Occipital lobe (tissue), 2 donors: Measurements from ENCODE around the gene INTS12. TPM values are rescaled to one million over a fixed set of nuclear protein-coding genes. Genes with fewer than 3 reads are reported as not detected.

ENCODE experiments used
- DNase-seq: peaks from one replicate; lab custom pipeline; 2025; lab: John Stamatoyannopoulos, UW
- total RNA-seq: library from RNA; depleted of rRNA; stranded (reverse); fragments of >200 nt; gene quantifications from one replicate; pipeline ENCODE4 v1.2.3, GENCODE V29; 2014

INTS12 gene
- total RNA-seq, 1 donor from 2014 or later = 26.5 TPM

DNA sequence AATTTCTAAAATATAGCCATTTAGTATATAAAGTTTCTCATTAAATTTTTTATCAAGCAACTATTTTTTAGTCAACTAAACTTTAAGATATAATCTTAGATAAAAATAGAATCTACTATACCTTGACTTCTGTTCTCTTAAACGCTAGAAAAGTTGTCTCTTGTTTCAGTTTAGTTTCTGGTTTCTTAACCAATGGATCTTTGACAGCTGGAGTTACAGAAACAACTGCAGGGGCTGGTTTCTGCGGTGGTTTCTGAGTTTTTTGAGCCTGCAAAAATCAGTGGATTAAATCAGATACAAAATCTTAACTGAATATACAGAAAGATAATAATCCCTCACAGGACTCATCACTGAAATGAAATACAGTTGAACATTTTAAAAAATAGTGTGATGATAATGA, 21.9 kb downstream of the INTS12 start:
- DNase-seq = no peak

DNA sequence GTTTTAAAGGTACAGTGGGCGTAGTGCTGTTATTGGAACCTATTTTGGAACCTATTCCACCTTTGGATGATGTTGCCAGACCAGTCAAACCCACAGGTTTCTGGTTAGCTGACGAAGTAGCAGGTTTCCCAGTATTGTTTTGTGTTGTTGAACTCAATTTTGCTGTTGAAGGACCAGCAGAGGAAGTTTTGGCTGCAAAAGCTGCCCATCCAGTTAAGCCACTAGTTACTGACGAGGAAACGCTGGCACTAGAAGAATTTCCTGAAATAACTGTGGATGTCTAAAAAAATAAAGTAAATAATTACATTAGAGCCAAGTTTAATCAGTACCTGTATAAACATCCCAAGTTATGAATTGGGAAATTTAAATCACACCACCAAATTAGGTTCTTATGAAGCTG, 25.5 kb downstream of the INTS12 start:
- DNase-seq = no peak

GRCh38 chr4:105679186-105679585, 29.3 kb downstream of the INTS12 start:
- no peak for DNase-seq

GRCh38 chr4:105677709-105678108, 30.8 kb downstream of the INTS12 start:
- DNase-seq = no peak

- DNase-seq = no peak
These were observed 34.5 kb downstream of the INTS12 start for GRCh38 chr4:105674011-105674410.

DNA sequence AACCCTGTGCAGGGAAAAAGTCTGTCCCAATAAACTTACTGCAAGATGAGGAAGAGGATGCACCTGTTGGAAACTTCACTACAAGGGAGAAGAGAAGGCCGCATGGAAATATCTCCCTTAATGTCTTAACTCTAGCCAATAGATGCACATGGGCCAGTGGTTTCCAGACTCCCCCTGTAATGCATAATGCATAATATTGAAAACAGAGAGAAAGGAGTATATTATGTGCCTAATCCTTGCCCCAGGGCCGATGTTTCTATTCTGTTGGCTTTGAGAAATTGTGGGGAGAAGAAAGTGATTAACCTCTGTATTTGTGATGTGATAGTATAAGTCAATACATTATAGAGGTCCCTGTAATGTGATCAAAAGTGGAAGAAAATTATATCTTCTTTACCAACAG, 37.2 kb downstream of the INTS12 start:
- DNase-seq = no peak

DNA sequence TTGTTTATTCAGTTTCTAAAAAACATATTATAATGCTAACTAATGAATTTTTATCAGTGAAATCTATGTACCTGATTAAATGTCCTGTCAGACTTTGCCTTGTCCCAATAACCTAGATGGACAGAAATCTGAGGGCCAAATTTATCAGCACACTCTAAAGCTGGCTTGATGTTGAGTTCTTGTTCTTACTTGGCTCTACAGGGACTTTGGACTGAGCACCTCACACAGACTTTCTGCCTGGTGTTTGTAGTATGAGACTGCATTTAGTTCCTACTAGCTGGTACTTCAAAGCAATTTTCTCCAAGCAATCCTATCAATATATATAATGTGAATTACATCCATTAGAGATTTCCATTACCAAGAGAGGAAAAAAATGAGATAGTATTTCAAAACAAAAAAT, 37.8 kb downstream of the INTS12 start:
- DNase-seq = no peak

- DNase-seq = no peak
These were observed 41.8 kb downstream of the INTS12 start for GRCh38 chr4:105666693-105667092.

- no peak for DNase-seq
These were observed 45.4 kb downstream of the INTS12 start for GRCh38 chr4:105662935-105663675.

DNA sequence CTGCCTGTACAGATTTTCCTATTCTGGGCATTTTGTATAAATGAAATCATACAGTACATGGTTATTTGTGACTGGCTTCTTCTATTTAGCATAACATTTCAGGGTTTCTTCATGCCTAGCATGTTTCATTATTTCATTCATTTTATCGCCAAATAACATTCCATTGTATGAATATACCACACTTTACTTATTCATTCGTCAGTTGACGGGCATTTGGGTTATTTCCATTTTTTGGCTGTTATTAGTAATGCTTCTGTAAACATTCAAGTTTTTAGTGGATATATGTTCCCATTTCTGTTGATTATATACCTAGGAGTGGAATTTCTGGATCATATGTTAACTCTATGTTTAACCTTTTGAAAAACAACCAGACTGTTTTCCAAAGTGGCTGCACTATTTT, 47.5 kb downstream of the INTS12 start:
- DNase-seq = no peak

- DNase-seq = no peak
These were observed 49.3 kb downstream of the INTS12 start for GRCh38 chr4:105659190-105659589.

- DNase-seq = no peak
These were observed 51.2 kb downstream of the INTS12 start for GRCh38 chr4:105657117-105657765.

GRCh38 chr4:105652286-105652888, 56.1 kb downstream of the INTS12 start:
- DNase-seq = no peak

- no peak for DNase-seq
These were observed 56.6 kb downstream of the INTS12 start for GRCh38 chr4:105651884-105652283.

DNA sequence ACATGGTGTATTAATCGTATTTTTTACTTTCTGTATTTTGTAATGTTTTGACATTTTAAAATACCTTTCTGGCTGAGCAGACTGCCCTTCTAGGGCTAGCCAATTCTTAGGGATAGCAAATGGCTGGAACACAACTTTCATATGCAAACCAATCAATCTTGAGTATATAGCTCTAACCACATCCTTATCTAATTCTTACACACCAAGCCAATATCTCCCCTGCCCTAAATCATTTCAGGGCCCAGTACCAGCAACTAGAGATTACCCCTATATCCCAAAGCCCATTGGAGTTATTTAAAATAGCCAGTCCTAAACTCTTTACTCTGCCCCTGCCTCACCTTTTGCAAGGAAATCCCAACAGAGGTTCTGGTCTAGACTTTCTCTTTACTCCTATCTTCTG, 58.3 kb downstream of the INTS12 start:
- DNase-seq = no peak

DNA sequence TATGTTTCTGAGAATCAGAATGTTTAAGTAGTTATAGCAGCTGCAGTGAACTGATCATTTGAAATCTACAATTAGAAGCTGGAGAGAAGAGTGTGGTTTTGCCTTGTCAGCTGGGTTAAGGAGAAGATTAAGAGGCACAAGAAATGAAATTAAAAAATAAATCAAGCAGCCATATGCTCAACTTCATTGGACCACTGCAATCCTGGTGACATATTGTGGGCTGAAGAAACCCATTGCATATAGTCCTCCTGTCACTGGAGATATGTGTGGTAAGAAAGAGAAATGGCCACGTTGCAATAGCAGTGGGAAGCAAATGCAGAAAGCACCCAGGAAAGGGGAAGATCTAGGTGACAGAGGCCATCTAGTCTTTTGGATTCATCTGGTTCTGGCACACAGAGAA, 63.0 kb downstream of the INTS12 start:
- DNase-seq = no peak

DNA sequence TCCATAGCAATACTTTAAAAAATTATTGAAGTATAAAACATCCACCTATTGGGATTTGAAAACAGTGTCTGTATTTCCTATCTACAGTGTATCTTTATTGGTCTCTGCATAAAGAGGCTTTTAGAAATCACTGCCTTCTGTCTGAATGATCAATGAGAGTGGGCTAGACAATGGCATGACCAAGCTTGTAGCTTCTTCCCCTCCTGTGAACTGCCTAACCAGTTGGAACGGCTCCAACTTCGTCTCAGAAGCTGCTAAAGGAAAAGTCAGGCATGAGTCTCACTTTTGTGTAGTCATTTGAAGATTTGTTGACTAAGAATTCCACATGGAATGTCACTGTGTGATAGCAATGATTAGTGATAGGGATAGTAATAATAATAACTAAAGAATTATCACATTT, 64.2 kb downstream of the INTS12 start:
- no peak for DNase-seq

- DNase-seq = no peak
These were observed 66.6 kb downstream of the INTS12 start for GRCh38 chr4:105641845-105642244.

GRCh38 chr4:105637408-105638176, 70.9 kb downstream of the INTS12 start:
- DNase-seq = peak; percentile 53

GRCh38 chr4:105634402-105635080, 73.9 kb downstream of the INTS12 start:
- DNase-seq = no peak

DNA sequence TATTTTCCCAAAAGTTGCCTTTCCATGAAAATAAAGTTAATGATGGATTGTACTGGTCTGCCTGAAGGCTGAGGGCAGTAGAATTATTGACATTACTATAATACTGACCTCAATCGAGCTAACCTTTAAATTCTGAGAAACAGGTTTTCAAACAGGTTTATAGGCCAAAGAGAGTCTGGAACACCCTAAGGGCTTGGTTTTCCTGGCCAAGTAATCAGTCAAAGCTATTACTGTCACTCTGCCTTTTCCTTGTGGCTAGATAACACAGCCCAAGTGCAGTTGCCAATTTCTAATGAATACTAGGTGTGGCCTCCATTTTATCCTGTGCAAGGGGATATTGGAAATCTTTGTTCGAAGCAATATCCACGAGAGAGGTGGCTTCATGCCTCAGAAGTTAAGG, 75.2 kb downstream of the INTS12 start:
- no peak for DNase-seq
